Nephron progenitor cell (in vitro differentiated cells): ENCODE data around the gene DUSP3.

Experiments used
- DNase-seq: peaks from one replicate; pipeline ENCODE4 v3.0.0; 2021
- H3K27ac Mint-ChIP-seq: 2 replicates; pipeline ENCODE4 v1.8.0; 2021; ENCODE audit warnings: mild to moderate bottlenecking, moderate library complexity, mixed read lengths
- H3K27me3 Mint-ChIP-seq: 2 replicates; pipeline ENCODE4 v1.8.0; 2021; ENCODE audit warnings: mild to moderate bottlenecking, low read depth, mixed read lengths; ENCODE audit not compliant: poor library complexity
- H3K36me3 Mint-ChIP-seq: 2 replicates; pipeline ENCODE4 v1.8.0; 2021; ENCODE audit warnings: low read depth, mixed read lengths
- H3K4me1 Mint-ChIP-seq: 2 replicates; pipeline ENCODE4 v1.8.0; 2021; ENCODE audit warnings: mixed read lengths
- H3K4me3 Mint-ChIP-seq: 2 replicates; pipeline ENCODE4 v1.8.0; 2021; ENCODE audit warnings: mild to moderate bottlenecking, moderate library complexity, mixed read lengths
- H3K9me3 Mint-ChIP-seq: 2 replicates; pipeline ENCODE4 v1.8.0; 2021; ENCODE audit warnings: mild to moderate bottlenecking, moderate library complexity, mixed read lengths
- TF ChIP-seq, protein P1 (sequence below): fragments of 200-600 bp; sonication (generic); IDR thresholded peaks from 2 replicates; pipeline ENCODE4 v1.5.0; 2021; ENCODE audit warnings: antibody characterized with exemption

DUSP3 gene

DNA sequence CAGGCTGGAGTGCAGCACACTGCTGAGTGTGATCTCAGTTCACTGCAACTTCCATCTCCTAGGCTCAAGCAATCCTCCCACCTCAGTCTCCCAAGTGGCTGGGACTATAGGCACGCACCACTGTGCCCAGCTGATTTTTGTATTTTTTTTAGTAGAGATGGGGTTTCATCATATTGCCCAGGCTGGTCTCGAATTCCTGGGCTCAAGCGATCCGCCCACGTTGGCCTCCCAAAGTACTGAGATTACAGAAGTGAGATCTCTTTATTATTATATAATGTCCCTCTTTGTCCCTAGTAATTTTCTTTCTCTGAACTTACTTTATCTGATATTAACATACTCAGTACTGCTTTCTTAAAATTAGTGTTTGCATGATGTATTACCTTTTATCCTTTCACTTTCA lies 9.8 kb upstream of the DUSP3 start:
- TF ChIP-seq, protein P1, sequence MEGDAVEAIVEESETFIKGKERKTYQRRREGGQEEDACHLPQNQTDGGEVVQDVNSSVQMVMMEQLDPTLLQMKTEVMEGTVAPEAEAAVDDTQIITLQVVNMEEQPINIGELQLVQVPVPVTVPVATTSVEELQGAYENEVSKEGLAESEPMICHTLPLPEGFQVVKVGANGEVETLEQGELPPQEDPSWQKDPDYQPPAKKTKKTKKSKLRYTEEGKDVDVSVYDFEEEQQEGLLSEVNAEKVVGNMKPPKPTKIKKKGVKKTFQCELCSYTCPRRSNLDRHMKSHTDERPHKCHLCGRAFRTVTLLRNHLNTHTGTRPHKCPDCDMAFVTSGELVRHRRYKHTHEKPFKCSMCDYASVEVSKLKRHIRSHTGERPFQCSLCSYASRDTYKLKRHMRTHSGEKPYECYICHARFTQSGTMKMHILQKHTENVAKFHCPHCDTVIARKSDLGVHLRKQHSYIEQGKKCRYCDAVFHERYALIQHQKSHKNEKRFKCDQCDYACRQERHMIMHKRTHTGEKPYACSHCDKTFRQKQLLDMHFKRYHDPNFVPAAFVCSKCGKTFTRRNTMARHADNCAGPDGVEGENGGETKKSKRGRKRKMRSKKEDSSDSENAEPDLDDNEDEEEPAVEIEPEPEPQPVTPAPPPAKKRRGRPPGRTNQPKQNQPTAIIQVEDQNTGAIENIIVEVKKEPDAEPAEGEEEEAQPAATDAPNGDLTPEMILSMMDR: no peak
- Mint-ChIP-seq H3K36me3 (no peaks in the 10 kb centered on the region), H3K9me3 (peaks cover 25% of the 10 kb centered on the region), H3K27ac (no peak overlapping the region), H3K4me1 (peaks cover 10% of the 10 kb centered on the region), H3K27me3 (peaks cover 21% of the 10 kb centered on the region), H3K4me3 (no peak overlapping the region)
- DNase-seq: no peak

GRCh38 chr17:43787728-43788127 lies 9.0 kb upstream of the DUSP3 start:
- Mint-ChIP-seq H3K4me1 (peaks cover 15% of the 10 kb centered on the region), H3K36me3 (no peaks in the 10 kb centered on the region), H3K27me3 (peaks cover 29% of the 10 kb centered on the region), H3K27ac (no peak overlapping the region), H3K4me3 (no peak overlapping the region), H3K9me3 (peaks cover 17% of the 10 kb centered on the region)
- TF ChIP-seq, protein P1: no peak
- no peak for DNase-seq

GRCh38 chr17:43784628-43785101 lies 5.9 kb upstream of the DUSP3 start:
- TF ChIP-seq, protein P1: no peak
- Mint-ChIP-seq H3K4me3 (no peak overlapping the region), H3K36me3 (no peaks in the 10 kb centered on the region), H3K27me3 (peaks cover 58% of the 10 kb centered on the region), H3K4me1 (peaks cover 21% of the 10 kb centered on the region), H3K27ac (no peak overlapping the region), H3K9me3 (no peaks in the 10 kb centered on the region)
- no peak for DNase-seq

DNA sequence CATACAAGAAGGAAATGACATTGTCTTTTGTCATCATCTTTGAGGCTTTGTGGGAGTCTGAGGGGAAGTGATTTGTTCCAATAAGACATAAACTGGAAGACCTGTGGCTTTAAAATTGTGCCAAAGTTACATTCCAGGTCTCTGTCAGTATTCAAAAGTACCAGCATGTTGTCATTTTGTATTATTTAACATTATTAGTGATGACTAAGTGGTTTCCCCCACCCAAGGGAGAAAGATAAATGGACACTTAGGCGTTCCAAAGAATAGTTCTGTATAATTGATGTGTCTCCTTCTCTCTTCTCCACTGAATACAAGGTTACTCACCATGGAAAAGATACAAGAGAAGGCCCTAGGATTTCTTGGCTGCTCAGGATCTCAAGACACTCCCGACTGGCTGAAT lies 5.3 kb upstream of the DUSP3 start:
- Mint-ChIP-seq H3K27me3 (peaks cover 64% of the 10 kb centered on the region), H3K4me3 (no peak overlapping the region), H3K4me1 (peaks cover 27% of the 10 kb centered on the region), H3K27ac (no peak overlapping the region), H3K36me3 (no peaks in the 10 kb centered on the region), H3K9me3 (no peaks in the 10 kb centered on the region)
- DNase-seq: no peak
- TF ChIP-seq, protein P1: no peak

DNA sequence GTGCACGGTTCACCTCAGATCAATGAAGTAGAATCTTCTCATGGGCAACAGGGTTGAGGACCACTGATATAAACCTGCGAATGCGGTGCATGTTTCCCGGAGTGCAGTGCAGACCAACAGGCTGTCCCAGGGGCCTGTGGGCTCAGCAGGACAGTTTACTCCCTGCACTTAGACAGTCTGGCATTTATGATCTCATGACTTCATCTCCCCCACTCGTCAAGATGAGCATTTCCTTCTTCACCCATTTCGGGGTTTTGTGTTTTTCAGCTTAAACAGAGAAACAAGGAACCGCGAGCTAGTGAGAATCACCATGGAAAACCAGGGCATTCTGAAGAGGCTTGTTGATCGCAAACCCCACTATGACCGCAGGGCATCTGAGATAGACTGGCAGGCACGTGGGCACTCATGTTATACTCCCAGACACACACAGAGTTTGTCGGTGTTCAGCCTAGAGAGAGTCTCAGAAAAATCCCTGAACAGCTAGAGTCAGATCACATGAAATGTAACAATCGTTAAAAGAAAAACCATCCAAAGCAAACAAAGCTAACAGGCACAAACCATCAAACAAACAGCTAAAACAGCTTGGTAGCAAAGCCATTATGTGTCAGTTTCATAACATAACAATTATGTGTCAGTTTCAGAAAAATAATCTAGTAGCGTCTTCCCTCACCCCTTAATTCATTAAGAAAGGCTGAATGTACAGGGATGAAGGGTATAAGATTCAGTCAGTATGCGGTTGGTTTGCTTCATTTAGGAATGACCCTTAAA lies 4.3 kb upstream of the DUSP3 start:
- Mint-ChIP-seq H3K4me3 (no peak overlapping the region), H3K27me3 (peaks cover 65% of the 10 kb centered on the region), H3K36me3 (no peaks in the 10 kb centered on the region), H3K9me3 (no peaks in the 10 kb centered on the region), H3K4me1 (peaks cover 27% of the 10 kb centered on the region), H3K27ac (no peak overlapping the region)
- TF ChIP-seq, protein P1: no peak
- no peak for DNase-seq

DNA sequence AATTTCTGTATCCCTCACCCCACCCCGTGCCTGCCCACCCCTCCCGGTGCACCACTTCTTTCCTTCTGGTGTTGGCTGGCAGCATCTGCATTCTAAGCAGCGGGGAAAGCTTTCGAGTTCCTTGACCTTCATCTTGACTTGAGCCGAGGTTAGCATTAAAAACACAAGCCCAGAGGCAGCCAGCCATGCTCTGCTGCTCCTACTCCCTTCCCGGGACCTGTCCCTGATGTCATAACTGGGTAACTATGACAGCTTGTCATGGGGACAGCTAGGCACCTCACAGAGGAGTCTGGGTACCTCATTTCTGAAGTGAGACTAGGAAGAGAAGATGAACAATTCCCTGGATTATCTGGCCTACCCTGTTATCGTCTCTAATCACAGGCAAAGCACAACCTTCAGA lies 1.4 kb upstream of the DUSP3 start, which contains the start of gene CFAP97D1:
Gene CFAP97D1 (plus strand): TSS at position 301 of the 400 bp plus-strand sequence. CDS start 28 bp downstream, at position 329.
- DNase-seq: no peak
- peaks cover 53% of the 10 kb centered on the region for H3K27me3 Mint-ChIP-seq
- no peaks in the 10 kb centered on the region for H3K9me3 Mint-ChIP-seq
- H3K27ac Mint-ChIP-seq: no peak within 1 kb of the TSS
- peaks cover 43% of the 10 kb centered on the region for H3K4me1 Mint-ChIP-seq
- TF ChIP-seq, protein P1: no peak
- peaks cover 5% of the 10 kb centered on the region for H3K36me3 Mint-ChIP-seq
- H3K4me3 Mint-ChIP-seq: peak within 1 kb of the TSS; percentile 82
